A673 (cell line): ENCODE results near the gene HSPB2. TPM values are rescaled to one million over a fixed set of nuclear protein-coding genes. Genes with fewer than 3 reads are reported as not detected.

Experiments used
- BruUV-seq: library from RNA; stranded (reverse); fragments of 400-500 nt; replicated peaks from 2 replicates; lab custom pipeline; 2021; lab: Mats Ljungman, UMichigan
- CTCF ChIA-PET: fragments of 300-600 bp; sonication (Branson Sonifier 250); formaldehyde crosslinking; loops from one replicate; lab custom pipeline; 2022; ENCODE audit warnings: antibody characterized with exemption; lab: Charles Lee
- POLR2A ChIA-PET: fragments of 300-600 bp; sonication (Branson Sonifier 250); formaldehyde crosslinking; loops from one replicate; lab custom pipeline; 2022; ENCODE audit warnings: antibody characterized with exemption; ENCODE audit not compliant: low non-redundant PET; lab: Charles Lee
- DNase-seq: peaks from one replicate; pipeline ENCODE4 v3.0.0-alpha.2; 2015; ENCODE audit warnings: low spot score
- H3K27ac ChIP-seq: fragments of 200-600 bp; sonication (generic); 2 replicates; pipeline ENCODE4 v1.5.1; 2016; ENCODE audit warnings: mixed run types, low read depth, mild to moderate bottlenecking, mixed read lengths, antibody characterized with exemption, low read length; ENCODE audit not compliant: poor library complexity, severe bottlenecking
- H3K27me3 ChIP-seq: fragments of 200-600 bp; sonication (generic); replicated peaks from 2 replicates; pipeline ENCODE4 v1.6.1; 2017; ENCODE audit warnings: mixed run types, low read depth, mild to moderate bottlenecking, mixed read lengths, antibody characterized with exemption, low read length; ENCODE audit not compliant: insufficient read depth, poor library complexity
- H3K36me3 ChIP-seq: fragments of 200-600 bp; sonication (generic); 2 replicates; pipeline ENCODE4 v1.6.1; 2016; ENCODE audit warnings: mixed run types, mild to moderate bottlenecking, mixed read lengths, antibody characterized with exemption, low read length; ENCODE audit not compliant: insufficient read depth, poor library complexity, severe bottlenecking
- H3K4me1 ChIP-seq: fragments of 200-600 bp; sonication (generic); 2 replicates; pipeline ENCODE4 v1.6.1; 2017; ENCODE audit warnings: mixed run types, mild to moderate bottlenecking, mixed read lengths, antibody characterized with exemption, low read length; ENCODE audit not compliant: insufficient read depth, poor library complexity, severe bottlenecking
- H3K4me3 ChIP-seq: fragments of 200-600 bp; sonication (generic); 2 replicates; pipeline ENCODE4 v1.5.1; 2016; ENCODE audit warnings: low read depth, mixed run types, mild to moderate bottlenecking, mixed read lengths, low read length; ENCODE audit not compliant: poor library complexity, severe bottlenecking
- H3K9me3 ChIP-seq: fragments of 200-600 bp; sonication (generic); 2 replicates; pipeline ENCODE4 v1.6.1; 2016; ENCODE audit warnings: mixed run types, low read depth, mild to moderate bottlenecking, mixed read lengths, antibody characterized with exemption, low read length; ENCODE audit not compliant: poor library complexity, severe bottlenecking
- EZH2 ChIP-seq: fragments of 200-600 bp; sonication (generic); IDR thresholded peaks from 2 replicates; pipeline ENCODE4 v1.6.1; 2017; ENCODE audit warnings: borderline replicate concordance, low read depth, mild to moderate bottlenecking, mixed read lengths, antibody characterized with exemption, low read length; ENCODE audit not compliant: poor library complexity, severe bottlenecking
- intact Hi-C: fragments of 100-400 bp; cut with micrococcal nuclease; formaldehyde crosslinking; loops from one replicate; pipeline ENCODE4 v1.10.0; 2022; ENCODE audit not compliant: unreplicated experiment
- total RNA-seq: library from RNA; stranded (reverse); gene quantifications from 2 replicates; pipeline ENCODE4 v1.2.3, GENCODE V29; 2021
- TF ChIP-seq, protein P1 (sequence below): fragments of 300-800, 200-600 bp; sonication (generic); conservative IDR thresholded peaks from 2 replicates; pipeline ENCODE4 v1.5.1; 2017; ENCODE audit warnings: low read depth, mild to moderate bottlenecking, antibody characterized with exemption, low read length, moderate library complexity, mixed read lengths

Gene HSPB2
- total RNA-seq, 1 experiment from 2014 or later = not detected

- H3K27ac ChIP-seq = no peak overlapping the region
- no peak overlapping the region for H3K4me3 ChIP-seq
- no peak for DNase-seq
- ChIA-PET POLR2A (no interaction called here), CTCF (no interaction called here)
- peaks cover 3% of the 10 kb centered on the region for H3K4me1 ChIP-seq
- no peaks in the 10 kb centered on the region for H3K9me3 ChIP-seq
- TF ChIP-seq, protein P1, sequence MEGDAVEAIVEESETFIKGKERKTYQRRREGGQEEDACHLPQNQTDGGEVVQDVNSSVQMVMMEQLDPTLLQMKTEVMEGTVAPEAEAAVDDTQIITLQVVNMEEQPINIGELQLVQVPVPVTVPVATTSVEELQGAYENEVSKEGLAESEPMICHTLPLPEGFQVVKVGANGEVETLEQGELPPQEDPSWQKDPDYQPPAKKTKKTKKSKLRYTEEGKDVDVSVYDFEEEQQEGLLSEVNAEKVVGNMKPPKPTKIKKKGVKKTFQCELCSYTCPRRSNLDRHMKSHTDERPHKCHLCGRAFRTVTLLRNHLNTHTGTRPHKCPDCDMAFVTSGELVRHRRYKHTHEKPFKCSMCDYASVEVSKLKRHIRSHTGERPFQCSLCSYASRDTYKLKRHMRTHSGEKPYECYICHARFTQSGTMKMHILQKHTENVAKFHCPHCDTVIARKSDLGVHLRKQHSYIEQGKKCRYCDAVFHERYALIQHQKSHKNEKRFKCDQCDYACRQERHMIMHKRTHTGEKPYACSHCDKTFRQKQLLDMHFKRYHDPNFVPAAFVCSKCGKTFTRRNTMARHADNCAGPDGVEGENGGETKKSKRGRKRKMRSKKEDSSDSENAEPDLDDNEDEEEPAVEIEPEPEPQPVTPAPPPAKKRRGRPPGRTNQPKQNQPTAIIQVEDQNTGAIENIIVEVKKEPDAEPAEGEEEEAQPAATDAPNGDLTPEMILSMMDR = no peak
- no peak for TF ChIP-seq EZH2
- no TSS peak for BruUV-seq
- H3K27me3 ChIP-seq = no peaks in the 10 kb centered on the region
- H3K36me3 ChIP-seq = no peaks in the 10 kb centered on the region
- intact Hi-C loops = no loop called here
Observed at GRCh38 chr11:111954154-111954553, 41.6 kb downstream of the HSPB2 start.

GRCh38 chr11:111957663-111958444 lies 45.3 kb downstream of the HSPB2 start:
- Histone ChIP-seq H3K9me3 (no peaks in the 10 kb centered on the region), H3K36me3 (no peaks in the 10 kb centered on the region)
- CTCF ChIA-PET = no interaction called here

GRCh38 chr11:111960916-111961315 lies 48.4 kb downstream of the HSPB2 start:
- no peaks in the 10 kb centered on the region for H3K9me3 ChIP-seq
- intact Hi-C loops = no loop called here
- H3K27ac ChIP-seq = no peak overlapping the region
- BruUV-seq = no TSS peak
- H3K27me3 ChIP-seq = no peaks in the 10 kb centered on the region
- H3K4me3 ChIP-seq = no peak overlapping the region
- H3K4me1 ChIP-seq = no peaks in the 10 kb centered on the region
- CTCF ChIA-PET = no interaction called here
- no peaks in the 10 kb centered on the region for H3K36me3 ChIP-seq
- no peak for TF ChIP-seq EZH2
- TF ChIP-seq, protein P1 = no peak
- POLR2A ChIA-PET = no interaction called here
- DNase-seq = no peak

More at GRCh38 chr11:111957663-111958444, 45.3 kb downstream of the HSPB2 start:
- no TSS peak for BruUV-seq
- H3K27me3 ChIP-seq = no peaks in the 10 kb centered on the region
- no peak overlapping the region for H3K4me3 ChIP-seq
- POLR2A ChIA-PET = no interaction called here
- H3K27ac ChIP-seq = no peak overlapping the region
- intact Hi-C loops = no loop called here
- DNase-seq = no peak
- no peak for TF ChIP-seq EZH2
- TF ChIP-seq, protein P1 = no peak
- no peaks in the 10 kb centered on the region for H3K4me1 ChIP-seq
